Measurements from ENCODE around the gene ADAMTS9. TPM values are rescaled to one million over a fixed set of nuclear protein-coding genes. Genes with fewer than 3 reads are reported as not detected.

The ADAMTS9 gene
- total RNA-seq, 2 donors from 2014 or later: 4.4 to 14.3 TPM

DNA sequence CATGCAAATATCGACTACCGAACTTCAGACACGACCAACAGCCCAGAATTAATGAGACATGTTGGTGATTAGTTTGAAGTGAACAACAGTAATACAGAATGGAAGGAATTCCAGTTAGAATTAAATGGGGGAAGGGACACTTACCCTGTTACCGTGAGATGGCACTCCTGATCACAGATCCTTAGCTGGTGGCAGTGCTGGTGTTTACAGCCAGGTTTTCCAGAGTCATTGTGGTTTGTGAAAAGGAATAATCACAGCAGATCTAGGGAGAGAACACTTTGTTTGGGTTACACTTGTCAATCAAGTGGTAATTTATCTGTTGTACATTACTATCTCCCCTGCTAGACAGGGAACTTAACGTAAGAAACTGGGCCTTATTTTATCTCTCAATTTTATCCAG lies 217.4 kb downstream of the ADAMTS9 start:
- intact Hi-C loops (cut with DNase I): no loop called here
- TF ChIP-seq, protein P1, sequence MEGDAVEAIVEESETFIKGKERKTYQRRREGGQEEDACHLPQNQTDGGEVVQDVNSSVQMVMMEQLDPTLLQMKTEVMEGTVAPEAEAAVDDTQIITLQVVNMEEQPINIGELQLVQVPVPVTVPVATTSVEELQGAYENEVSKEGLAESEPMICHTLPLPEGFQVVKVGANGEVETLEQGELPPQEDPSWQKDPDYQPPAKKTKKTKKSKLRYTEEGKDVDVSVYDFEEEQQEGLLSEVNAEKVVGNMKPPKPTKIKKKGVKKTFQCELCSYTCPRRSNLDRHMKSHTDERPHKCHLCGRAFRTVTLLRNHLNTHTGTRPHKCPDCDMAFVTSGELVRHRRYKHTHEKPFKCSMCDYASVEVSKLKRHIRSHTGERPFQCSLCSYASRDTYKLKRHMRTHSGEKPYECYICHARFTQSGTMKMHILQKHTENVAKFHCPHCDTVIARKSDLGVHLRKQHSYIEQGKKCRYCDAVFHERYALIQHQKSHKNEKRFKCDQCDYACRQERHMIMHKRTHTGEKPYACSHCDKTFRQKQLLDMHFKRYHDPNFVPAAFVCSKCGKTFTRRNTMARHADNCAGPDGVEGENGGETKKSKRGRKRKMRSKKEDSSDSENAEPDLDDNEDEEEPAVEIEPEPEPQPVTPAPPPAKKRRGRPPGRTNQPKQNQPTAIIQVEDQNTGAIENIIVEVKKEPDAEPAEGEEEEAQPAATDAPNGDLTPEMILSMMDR (IDR thresholded peaks at IDR 0.05): no peak
- DNase-seq: no peak
- no peak overlapping the region for H3K4me3 ChIP-seq
- H3K36me3 ChIP-seq: no peaks in the 10 kb centered on the region
- H3K27me3 ChIP-seq: no peaks in the 10 kb centered on the region
- H3K27ac ChIP-seq: no peak overlapping the region
- H3K9me3 ChIP-seq: no peaks in the 10 kb centered on the region
- H3K9ac ChIP-seq (ENCODE audit: low read depth in 2 of 2, low read length in 2 of 2): no peak overlapping the region
- no peaks in the 10 kb centered on the region for H3K4me1 ChIP-seq

DNA sequence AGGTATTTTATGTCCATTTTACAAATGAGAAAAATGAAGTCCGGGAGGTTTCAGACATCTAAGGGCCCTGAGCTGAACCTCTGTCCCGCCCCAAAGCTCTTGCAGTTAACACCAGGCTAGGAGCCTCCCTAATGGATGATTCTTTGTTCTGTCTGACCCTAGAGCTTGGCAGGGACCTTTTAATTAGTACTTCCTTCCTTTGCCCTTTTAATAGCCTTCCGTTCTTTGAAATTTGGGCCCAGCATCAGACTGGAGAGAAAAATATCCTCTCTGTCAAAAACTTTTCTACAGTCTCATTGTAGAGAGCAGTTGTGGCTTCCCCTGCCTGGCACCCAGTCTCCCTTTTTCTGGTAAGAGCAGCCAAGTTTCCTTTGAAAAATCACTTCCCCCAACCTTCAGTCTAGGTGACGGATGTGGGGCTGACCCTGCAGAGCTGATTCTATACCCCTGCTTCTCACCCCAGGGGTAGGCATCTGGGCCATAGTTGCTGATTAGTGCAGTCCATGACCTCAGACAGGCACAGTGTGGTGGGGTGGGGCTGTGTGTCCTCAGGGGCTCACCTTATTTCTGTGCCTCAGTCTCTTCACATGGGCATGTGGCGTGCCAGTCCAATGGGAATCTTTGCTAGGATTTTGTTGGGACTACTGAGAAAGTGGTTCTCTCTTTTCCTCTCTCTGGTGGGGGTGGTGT lies 220.4 kb downstream of the ADAMTS9 start:
- no peak overlapping the region for H3K4me3 ChIP-seq
- DNase-seq: no peak
- no peaks in the 10 kb centered on the region for H3K4me1 ChIP-seq
- TF ChIP-seq, protein P1 (IDR thresholded peaks at IDR 0.05): no peak
- no peak overlapping the region for H3K9ac ChIP-seq (ENCODE audit: low read depth in 2 of 2, low read length in 2 of 2)
- no peak overlapping the region for H3K27ac ChIP-seq
- no peaks in the 10 kb centered on the region for H3K27me3 ChIP-seq
- intact Hi-C loops (cut with DNase I): no loop called here
- H3K9me3 ChIP-seq: no peaks in the 10 kb centered on the region
- no peaks in the 10 kb centered on the region for H3K36me3 ChIP-seq

Data from colonic mucosa (tissue), 4 donors.